Measurements from ENCODE around the gene FAM9C. TPM values are rescaled to one million over a fixed set of nuclear protein-coding genes. Genes with fewer than 3 reads are reported as not detected.

FAM9C gene
- total RNA-seq, 2 experiments from 2014 or later = not detected

DNA sequence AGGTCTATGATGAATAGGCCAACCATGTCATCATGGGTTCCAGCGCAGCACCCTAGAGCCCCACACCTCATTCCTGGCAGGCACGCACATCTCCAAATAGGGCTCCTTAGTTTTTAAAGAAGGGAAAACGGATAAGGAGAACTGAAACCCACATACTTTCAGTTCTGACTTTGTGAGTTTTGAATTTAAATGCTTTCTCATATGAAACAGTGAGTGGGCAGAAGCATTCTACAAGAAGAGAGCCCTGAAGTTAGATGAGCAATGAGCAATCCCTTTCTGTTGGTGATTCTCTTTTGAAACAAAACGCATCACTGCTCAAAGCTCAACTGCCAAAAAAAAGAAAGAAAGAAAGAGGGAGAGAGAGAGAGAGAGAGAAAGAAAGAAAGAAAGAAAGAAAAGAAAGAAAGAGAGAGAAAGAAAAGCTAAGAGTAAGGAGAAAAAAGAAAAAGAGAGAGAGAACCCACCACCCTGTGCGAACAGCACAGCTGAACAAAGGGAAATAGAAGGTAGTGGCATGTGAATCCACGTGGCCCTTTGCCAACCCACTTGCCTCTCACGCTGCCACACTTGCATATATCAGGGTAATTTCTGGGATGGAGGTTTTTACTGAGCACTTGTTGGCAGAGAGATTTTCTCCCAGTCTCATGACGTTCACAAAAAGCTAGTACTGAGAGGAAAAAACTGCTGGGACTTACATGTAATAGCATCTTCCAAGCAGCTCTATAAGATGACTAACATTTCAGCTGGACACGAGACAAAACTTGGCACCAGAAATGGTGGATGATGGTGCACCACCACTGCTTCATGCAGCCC lies 38.6 kb downstream of the FAM9C start:
- peaks cover 69% of the 10 kb centered on the region for H3K4me1 Mint-ChIP-seq
- peak overlapping the region; percentile 100 for H3K27ac Mint-ChIP-seq
- ChIA-PET CTCF (interaction anchor here (1.1 kb wide), 1 partner anchor 46 kb away, joined by 4 read pairs; no protein-coding TSS in a partner anchor), POLR2A (interaction anchor here (0.6 to 1.0 kb wide), 5 partner anchors 27 to 191 kb away, joined by 3 to 7 read pairs (median 3); no protein-coding TSS in a partner anchor)
- ATAC-seq (peak; percentile 62), DNase-seq (peak; percentile 44)
- H3K27me3 Mint-ChIP-seq = no peaks in the 10 kb centered on the region
- no peaks in the 10 kb centered on the region for H3K9me3 Mint-ChIP-seq (ENCODE audit: low read depth)
- peak overlapping the region; percentile 72 for H3K4me3 Mint-ChIP-seq
- no peaks in the 10 kb centered on the region for H3K36me3 Mint-ChIP-seq (ENCODE audit: low read depth)
- intact Hi-C loops (cut with DNase I, micrococcal nuclease) = loop anchor here (1.0 to 2.0 kb wide), 2 partner anchors 45 to 81 kb away; no protein-coding TSS in a partner anchor

DNA sequence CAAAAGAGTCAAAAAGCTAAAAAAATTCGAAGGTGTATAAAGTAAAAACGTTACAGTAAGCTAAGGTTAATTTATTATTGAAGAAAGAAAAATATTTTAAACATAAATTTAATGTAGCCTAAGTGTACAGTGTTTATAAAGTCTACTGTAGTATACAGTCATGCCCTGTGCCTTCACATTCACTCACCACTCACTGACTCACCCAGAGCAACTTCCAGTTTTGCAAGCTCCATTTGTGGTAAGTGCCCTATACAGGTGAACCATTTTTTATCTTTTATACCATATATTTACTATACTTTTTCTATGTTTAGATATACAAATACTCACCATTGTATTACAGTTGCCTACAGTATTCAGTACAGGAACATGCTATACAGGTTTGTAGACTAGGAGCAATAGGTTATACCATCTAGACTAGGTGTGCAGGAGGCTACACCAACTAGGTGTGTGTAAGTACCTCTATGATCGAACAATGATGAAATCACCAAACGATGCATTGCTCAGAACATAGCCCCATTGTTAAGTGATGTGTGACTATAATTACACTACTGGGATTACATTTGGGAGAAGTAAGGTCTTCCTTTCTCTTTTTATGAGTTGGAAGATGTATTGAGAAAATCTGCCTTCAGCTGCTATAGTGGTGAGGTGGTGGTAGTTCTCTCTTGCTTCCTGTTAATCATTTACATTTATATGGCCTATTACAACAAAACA lies 42.3 kb downstream of the FAM9C start:
- peaks cover 68% of the 10 kb centered on the region for H3K4me1 Mint-ChIP-seq
- ATAC-seq = peak; percentile 49
- no peaks in the 10 kb centered on the region for H3K27me3 Mint-ChIP-seq
- no peaks in the 10 kb centered on the region for H3K9me3 Mint-ChIP-seq (ENCODE audit: low read depth)
- no peak overlapping the region for H3K4me3 Mint-ChIP-seq
- peak overlapping the region; percentile 69 for H3K27ac Mint-ChIP-seq
- intact Hi-C loops (cut with DNase I, micrococcal nuclease) = loop anchor here in 1 of 2 experiments (1.0 kb wide), 1 partner anchor 25 kb away; no protein-coding TSS in a partner anchor
- POLR2A ChIA-PET = interaction anchor here (0.6 to 1.9 kb wide), 3 partner anchors 24 to 84 kb away, joined by 3 to 9 read pairs (median 5); no protein-coding TSS in a partner anchor
- DNase-seq = peak; percentile 47
- H3K36me3 Mint-ChIP-seq (ENCODE audit: low read depth) = no peaks in the 10 kb centered on the region
- CTCF ChIA-PET = interaction anchor here (1.0 to 3.5 kb wide), 5 partner anchors 22 to 122 kb away, joined by 4 to 16 read pairs (median 7); no protein-coding TSS in a partner anchor

DNA sequence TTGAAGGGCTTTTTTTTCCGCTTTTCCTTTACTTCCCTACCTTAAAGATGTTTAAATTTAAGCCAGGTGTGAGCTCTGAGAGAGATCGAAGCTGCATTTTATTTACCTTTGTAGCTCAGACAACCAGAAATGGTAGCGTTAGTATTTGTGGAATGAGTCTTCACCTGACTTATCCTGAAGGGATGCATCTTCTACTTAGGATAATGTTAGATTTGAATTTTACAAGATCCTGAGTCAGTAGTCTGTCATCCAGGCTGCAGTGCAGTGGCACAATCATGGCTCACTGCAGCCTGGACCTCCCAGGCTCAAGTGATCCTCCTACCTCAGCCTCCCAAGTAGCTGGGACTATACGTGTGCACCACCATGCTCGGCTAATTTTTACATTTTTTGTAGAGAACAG lies 43.3 kb downstream of the FAM9C start:
- no peaks in the 10 kb centered on the region for H3K36me3 Mint-ChIP-seq (ENCODE audit: low read depth)
- no peaks in the 10 kb centered on the region for H3K27me3 Mint-ChIP-seq
- peaks cover 72% of the 10 kb centered on the region for H3K4me1 Mint-ChIP-seq
- ChIA-PET CTCF (interaction anchor here (1.0 to 3.5 kb wide), 5 partner anchors 50 to 123 kb away, joined by 3 to 16 read pairs (median 5); no protein-coding TSS in a partner anchor), POLR2A (interaction anchor here (0.8 to 1.9 kb wide), 3 partner anchors 12 to 26 kb away, joined by 5 to 9 read pairs (median 9); partner anchors contain the start of gene TMSB4X)
- DNase-seq = no peak
- peak overlapping the region; percentile 66 for H3K4me3 Mint-ChIP-seq
- no peak for ATAC-seq
- no peaks in the 10 kb centered on the region for H3K9me3 Mint-ChIP-seq (ENCODE audit: low read depth)
- intact Hi-C loops (cut with DNase I, micrococcal nuclease) = loop anchor here in 1 of 2 experiments (1.0 kb wide), 1 partner anchor 26 kb away; no protein-coding TSS in a partner anchor
- H3K27ac Mint-ChIP-seq = peak overlapping the region; percentile 85

DNA sequence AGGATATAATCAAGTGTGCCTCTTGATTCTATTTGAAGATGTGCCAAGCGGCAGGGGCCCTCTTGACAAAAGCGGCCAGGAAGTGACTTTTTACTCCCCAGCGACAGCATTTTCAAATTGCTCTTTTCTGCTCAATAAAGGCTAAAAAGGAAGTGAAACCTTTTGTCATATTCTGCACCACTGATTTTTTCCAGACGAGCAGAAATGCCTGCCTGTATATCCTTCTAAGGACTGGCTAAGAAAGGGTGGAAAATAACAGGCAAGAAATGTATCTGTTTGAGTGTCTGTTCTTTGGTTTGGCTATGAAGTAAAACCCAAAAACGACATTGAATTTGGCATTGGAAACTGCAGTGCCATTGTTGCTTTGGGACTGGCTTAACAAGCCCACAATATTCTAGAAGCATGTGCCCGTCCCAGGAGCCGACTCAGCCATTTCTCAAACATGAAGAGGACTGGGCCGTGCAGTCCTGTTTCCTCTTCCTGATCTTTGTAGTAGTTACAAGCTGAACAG lies 44.1 kb downstream of the FAM9C start:
- CTCF ChIA-PET = interaction anchor here (1.0 to 3.5 kb wide), 7 partner anchors 30 to 92 kb away, joined by 3 to 16 read pairs (median 5); no protein-coding TSS in a partner anchor
- DNase-seq (peak; percentile 61), ATAC-seq (peak; percentile 38)
- Mint-ChIP-seq H3K9me3 (ENCODE audit: low read depth) (no peaks in the 10 kb centered on the region), H3K4me3 (peak overlapping the region; percentile 66), H3K27ac (peak overlapping the region; percentile 94), H3K36me3 (ENCODE audit: low read depth) (no peaks in the 10 kb centered on the region), H3K4me1 (peaks cover 70% of the 10 kb centered on the region), H3K27me3 (no peaks in the 10 kb centered on the region)
- POLR2A ChIA-PET = interaction anchor here (0.8 to 1.9 kb wide), 3 partner anchors 13 to 25 kb away, joined by 5 to 9 read pairs (median 9); partner anchors contain the start of gene TMSB4X
- intact Hi-C loops (cut with DNase I, micrococcal nuclease) = loop anchor here (1.0 kb wide), 2 partner anchors 49 to 76 kb away; no protein-coding TSS in a partner anchor

DNA sequence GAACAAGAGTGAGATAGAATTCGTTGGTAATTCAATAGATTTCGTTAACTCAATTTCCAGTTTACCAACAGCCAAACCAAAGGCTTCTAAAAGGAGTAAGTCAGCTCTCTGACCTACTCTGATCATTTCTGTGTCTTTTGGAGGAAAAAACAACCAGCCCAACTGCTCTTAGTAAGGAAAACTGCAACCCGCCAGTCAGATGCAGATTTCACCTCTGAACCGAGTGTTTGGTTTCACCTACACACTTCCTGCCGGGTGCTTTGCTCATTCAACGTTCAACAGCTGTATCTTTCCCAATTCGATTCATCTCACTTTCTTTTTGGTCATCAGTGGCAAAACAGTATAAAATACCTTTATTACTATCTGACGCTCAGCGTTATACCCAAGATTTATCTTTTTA lies 45.0 kb downstream of the FAM9C start:
- DNase-seq = peak; percentile 75
- H3K4me3 Mint-ChIP-seq = peak overlapping the region; percentile 66
- peak overlapping the region; percentile 94 for H3K27ac Mint-ChIP-seq
- peaks cover 62% of the 10 kb centered on the region for H3K4me1 Mint-ChIP-seq
- ChIA-PET POLR2A (interaction anchor here (0.6 to 1.9 kb wide), 9 partner anchors 22 to 89 kb away, joined by 3 to 10 read pairs (median 5); partner anchors contain the start of gene TMSB4X), CTCF (interaction anchor here (0.9 to 3.5 kb wide), 8 partner anchors 11 to 88 kb away, joined by 3 to 16 read pairs (median 5); no protein-coding TSS in a partner anchor)
- no peaks in the 10 kb centered on the region for H3K36me3 Mint-ChIP-seq (ENCODE audit: low read depth)
- intact Hi-C loops (cut with DNase I, micrococcal nuclease) = loop anchor here (1.0 to 5.0 kb wide), 6 partner anchors 14 to 168 kb away; no protein-coding TSS in a partner anchor
- H3K9me3 Mint-ChIP-seq (ENCODE audit: low read depth) = no peaks in the 10 kb centered on the region
- H3K27me3 Mint-ChIP-seq = no peaks in the 10 kb centered on the region
- peak; percentile 58 for ATAC-seq

DNA sequence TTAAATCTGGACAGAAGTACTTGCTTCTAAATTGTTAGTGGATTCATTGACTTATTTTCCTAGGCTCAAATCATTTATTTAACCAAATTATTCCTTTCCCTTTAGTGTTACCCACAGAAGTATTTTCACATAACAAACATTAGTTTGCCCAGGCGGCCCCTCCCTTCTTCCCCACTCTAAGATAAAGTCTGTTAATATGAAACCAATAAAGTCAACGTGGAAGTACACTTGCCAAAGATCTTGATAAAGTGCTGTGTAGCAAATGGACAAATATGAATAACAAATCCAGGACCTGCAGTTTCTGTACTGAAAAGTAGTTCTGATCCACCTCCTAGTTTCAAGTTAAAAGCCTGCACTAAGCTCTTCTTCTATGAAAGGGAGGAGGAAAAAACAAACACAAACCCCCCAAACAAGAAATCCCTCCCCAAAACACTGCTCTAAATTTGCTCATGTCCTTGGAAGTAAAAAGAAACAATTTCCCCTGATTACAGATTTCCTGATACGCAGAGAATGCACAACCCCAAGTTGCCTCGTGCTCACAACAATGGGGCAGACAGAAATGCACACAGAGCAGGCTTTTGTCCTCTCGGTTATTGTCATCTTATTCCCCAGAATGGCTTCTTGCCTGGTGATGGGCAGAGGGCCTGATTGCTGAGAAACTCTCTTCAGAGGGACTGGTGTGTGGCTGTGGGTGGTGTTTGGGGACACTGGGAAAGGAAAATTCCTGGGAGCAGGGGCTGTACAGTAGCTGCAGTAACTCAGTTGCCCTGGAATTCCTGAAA lies 46.3 kb downstream of the FAM9C start:
- Mint-ChIP-seq H3K27me3 (no peaks in the 10 kb centered on the region), H3K9me3 (ENCODE audit: low read depth) (no peaks in the 10 kb centered on the region), H3K36me3 (ENCODE audit: low read depth) (no peaks in the 10 kb centered on the region), H3K4me3 (peak overlapping the region; percentile 57), H3K4me1 (peaks cover 62% of the 10 kb centered on the region), H3K27ac (peak overlapping the region; percentile 90)
- ChIA-PET CTCF (interaction anchor here (0.7 to 2.9 kb wide), 6 partner anchors 9 to 94 kb away, joined by 3 to 12 read pairs (median 4); no protein-coding TSS in a partner anchor), POLR2A (interaction anchor here (0.6 to 1.5 kb wide), 3 partner anchors 10 to 90 kb away, joined by 3 read pairs; no protein-coding TSS in a partner anchor)
- DNase-seq = peak; percentile 34
- no peak for ATAC-seq
- intact Hi-C loops (cut with DNase I, micrococcal nuclease) = loop anchor here (1.0 to 5.0 kb wide), 2 partner anchors 8 to 169 kb away; no protein-coding TSS in a partner anchor

DNA sequence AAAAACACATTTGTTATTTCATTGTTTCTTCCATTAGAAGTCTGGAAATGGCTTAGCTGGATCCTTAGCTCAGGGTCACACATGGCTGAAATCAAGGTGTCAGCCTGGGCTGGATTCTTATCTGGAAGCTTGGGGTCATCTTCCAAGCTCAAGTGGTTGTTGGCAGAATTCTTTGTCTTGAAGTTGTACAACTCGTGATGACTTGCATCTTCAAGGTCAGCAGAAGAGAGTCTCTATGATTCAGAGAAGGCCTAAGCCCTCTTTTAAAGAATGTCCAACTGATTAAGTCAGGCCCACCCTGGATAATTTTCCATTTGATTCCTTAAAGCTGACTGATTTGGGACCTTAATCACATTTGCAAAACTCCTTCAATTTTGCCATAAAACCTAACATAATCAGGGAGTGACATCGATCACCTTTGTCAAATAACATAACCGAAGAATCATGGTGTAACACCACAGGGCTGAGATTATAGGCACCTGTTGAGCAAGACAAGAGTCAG lies 47.4 kb downstream of the FAM9C start:
- H3K27me3 Mint-ChIP-seq = no peaks in the 10 kb centered on the region
- H3K27ac Mint-ChIP-seq = peak overlapping the region; percentile 70
- CTCF ChIA-PET = interaction anchor here (1.0 to 2.9 kb wide), 4 partner anchors 8 to 96 kb away, joined by 3 to 12 read pairs (median 6); no protein-coding TSS in a partner anchor
- peaks cover 59% of the 10 kb centered on the region for H3K4me1 Mint-ChIP-seq
- H3K36me3 Mint-ChIP-seq (ENCODE audit: low read depth) = no peaks in the 10 kb centered on the region
- intact Hi-C loops (cut with DNase I, micrococcal nuclease) = loop anchor here in 1 of 2 experiments (5.0 kb wide), 1 partner anchor 170 kb away; no protein-coding TSS in a partner anchor
- H3K9me3 Mint-ChIP-seq (ENCODE audit: low read depth) = no peaks in the 10 kb centered on the region
- H3K4me3 Mint-ChIP-seq = no peak overlapping the region
- POLR2A ChIA-PET = interaction anchor here (1.1 to 1.2 kb wide), 2 partner anchors 9 to 17 kb away, joined by 3 to 4 read pairs; no protein-coding TSS in a partner anchor
- DNase-seq = no peak
- no peak for ATAC-seq

DNA sequence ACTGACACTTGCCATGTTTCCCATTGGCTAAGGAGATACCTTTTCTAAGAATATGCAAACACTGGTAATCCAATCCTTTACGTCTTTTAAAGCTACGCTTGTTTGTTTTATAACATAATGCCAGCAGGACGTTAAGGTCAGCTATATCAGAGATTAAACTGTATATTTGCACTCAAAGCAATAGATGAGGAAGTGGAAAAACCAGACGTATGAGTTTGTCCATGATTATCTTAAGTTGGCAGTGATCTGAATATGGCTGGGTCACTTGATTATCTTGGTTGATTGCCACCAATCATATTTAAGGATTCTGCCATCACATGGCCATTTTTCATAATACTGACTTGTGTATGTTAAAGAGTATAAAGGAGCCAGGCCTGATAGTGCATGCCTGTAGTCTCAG lies 50.1 kb downstream of the FAM9C start:
- ChIA-PET CTCF (no interaction called here), POLR2A (no interaction called here)
- Mint-ChIP-seq H3K9me3 (ENCODE audit: low read depth) (no peaks in the 10 kb centered on the region), H3K4me1 (peaks cover 55% of the 10 kb centered on the region), H3K4me3 (no peak overlapping the region), H3K27me3 (no peaks in the 10 kb centered on the region), H3K36me3 (ENCODE audit: low read depth) (no peaks in the 10 kb centered on the region), H3K27ac (no peak overlapping the region)
- no peak for ATAC-seq
- no peak for DNase-seq
- intact Hi-C loops (cut with DNase I, micrococcal nuclease) = no loop called here

DNA sequence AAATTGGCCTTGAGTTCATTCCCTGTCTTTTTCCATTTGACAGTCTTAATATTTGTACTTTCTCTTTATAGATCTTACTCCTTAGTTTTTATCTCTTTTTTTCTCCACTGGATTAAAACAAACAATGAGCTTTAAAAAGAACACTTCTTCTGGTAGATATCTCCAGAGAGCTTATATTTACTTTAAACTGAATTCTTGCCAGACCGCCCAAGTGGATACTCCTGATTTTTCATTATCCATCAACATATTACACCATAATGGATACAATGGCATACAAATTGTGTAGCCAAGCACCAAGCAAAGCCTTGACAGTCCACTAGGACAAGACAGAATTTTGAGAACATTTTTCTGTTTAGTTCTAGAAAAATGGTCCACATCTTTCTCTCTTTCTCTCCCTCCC lies 50.6 kb downstream of the FAM9C start:
- ATAC-seq (no peak), DNase-seq (no peak)
- no peaks in the 10 kb centered on the region for H3K36me3 Mint-ChIP-seq (ENCODE audit: low read depth)
- peaks cover 56% of the 10 kb centered on the region for H3K4me1 Mint-ChIP-seq
- intact Hi-C loops (cut with DNase I, micrococcal nuclease) = no loop called here
- CTCF ChIA-PET = no interaction called here
- no peak overlapping the region for H3K27ac Mint-ChIP-seq
- no peaks in the 10 kb centered on the region for H3K9me3 Mint-ChIP-seq (ENCODE audit: low read depth)
- no peaks in the 10 kb centered on the region for H3K27me3 Mint-ChIP-seq
- POLR2A ChIA-PET = no interaction called here
- no peak overlapping the region for H3K4me3 Mint-ChIP-seq
